Ishikawa (cell line): ENCODE data around the gene NOTO.

Experiments used
- CREB1 ChIP-seq: IDR thresholded peaks from 2 replicates; pipeline ENCODE4 v1.6.1; 2012; ENCODE audit warnings: low read depth
- EP300 ChIP-seq: IDR thresholded peaks from 2 replicates; pipeline ENCODE4 v1.6.1; 2012; ENCODE audit warnings: borderline replicate concordance
- RAD21 ChIP-seq: IDR thresholded peaks from 2 replicates; pipeline ENCODE4 v1.6.1; 2012; ENCODE audit warnings: low read depth
- TAF1 ChIP-seq: IDR thresholded peaks from 2 replicates; pipeline ENCODE4 v1.6.1; 2012; ENCODE audit warnings: low read depth, mild to moderate bottlenecking
- TF ChIP-seq, protein P1 (sequence below): IDR thresholded peaks from 2 replicates; pipeline ENCODE4 v1.6.1; 2012
- TF ChIP-seq, protein P2 (sequence below): IDR thresholded peaks from 2 replicates; pipeline ENCODE4 v1.6.1; 2012; ENCODE audit warnings: low read depth, mild to moderate bottlenecking

DNA sequence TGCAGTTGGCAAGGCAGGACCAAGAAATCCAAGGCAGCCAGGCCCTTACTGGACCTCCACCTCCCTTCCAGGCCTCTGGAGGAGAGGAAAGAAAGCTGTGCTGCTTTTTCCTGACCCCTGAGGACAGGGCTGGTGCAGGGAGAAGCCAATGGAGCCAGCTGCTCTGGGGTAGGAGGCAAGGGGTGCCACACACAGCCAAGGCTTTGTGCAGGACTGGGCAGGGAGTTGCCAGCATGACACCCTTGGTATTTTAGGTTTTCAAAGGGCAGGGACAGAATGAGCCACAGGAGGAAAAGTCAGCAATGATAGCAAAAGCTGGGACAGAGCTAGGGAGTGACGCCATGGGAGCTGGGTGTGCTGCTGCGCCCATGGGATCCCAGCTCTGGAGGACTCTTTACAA is 54.6 kb downstream of the NOTO start:
- no peak for TF ChIP-seq EP300
- TF ChIP-seq RAD21: no peak
- TF ChIP-seq, protein P1, sequence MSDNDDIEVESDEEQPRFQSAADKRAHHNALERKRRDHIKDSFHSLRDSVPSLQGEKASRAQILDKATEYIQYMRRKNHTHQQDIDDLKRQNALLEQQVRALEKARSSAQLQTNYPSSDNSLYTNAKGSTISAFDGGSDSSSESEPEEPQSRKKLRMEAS: no peak
- TF ChIP-seq TAF1: no peak
- TF ChIP-seq, protein P2, sequence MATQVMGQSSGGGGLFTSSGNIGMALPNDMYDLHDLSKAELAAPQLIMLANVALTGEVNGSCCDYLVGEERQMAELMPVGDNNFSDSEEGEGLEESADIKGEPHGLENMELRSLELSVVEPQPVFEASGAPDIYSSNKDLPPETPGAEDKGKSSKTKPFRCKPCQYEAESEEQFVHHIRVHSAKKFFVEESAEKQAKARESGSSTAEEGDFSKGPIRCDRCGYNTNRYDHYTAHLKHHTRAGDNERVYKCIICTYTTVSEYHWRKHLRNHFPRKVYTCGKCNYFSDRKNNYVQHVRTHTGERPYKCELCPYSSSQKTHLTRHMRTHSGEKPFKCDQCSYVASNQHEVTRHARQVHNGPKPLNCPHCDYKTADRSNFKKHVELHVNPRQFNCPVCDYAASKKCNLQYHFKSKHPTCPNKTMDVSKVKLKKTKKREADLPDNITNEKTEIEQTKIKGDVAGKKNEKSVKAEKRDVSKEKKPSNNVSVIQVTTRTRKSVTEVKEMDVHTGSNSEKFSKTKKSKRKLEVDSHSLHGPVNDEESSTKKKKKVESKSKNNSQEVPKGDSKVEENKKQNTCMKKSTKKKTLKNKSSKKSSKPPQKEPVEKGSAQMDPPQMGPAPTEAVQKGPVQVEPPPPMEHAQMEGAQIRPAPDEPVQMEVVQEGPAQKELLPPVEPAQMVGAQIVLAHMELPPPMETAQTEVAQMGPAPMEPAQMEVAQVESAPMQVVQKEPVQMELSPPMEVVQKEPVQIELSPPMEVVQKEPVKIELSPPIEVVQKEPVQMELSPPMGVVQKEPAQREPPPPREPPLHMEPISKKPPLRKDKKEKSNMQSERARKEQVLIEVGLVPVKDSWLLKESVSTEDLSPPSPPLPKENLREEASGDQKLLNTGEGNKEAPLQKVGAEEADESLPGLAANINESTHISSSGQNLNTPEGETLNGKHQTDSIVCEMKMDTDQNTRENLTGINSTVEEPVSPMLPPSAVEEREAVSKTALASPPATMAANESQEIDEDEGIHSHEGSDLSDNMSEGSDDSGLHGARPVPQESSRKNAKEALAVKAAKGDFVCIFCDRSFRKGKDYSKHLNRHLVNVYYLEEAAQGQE: no peak
- no peak for TF ChIP-seq CREB1
